GM23338 (cell line): ENCODE measurements around the gene SST. TPM values are rescaled to one million over a fixed set of nuclear protein-coding genes. Genes with fewer than 3 reads are reported as not detected.

ENCODE experiments used
- ATAC-seq: fragments of 200-7000 bp; cut with Tn5 transposase; 3 replicates; pipeline ENCODE4 v1.9.1; 2020
- DNase-seq: peaks from one replicate; pipeline ENCODE4 v3.0.0-alpha.2; 2015; ENCODE audit warnings: low spot score
- H2AFZ ChIP-seq: fragments of 200-600 bp; sonication (generic); 2 replicates; pipeline ENCODE4 v1.8.0; 2016; ENCODE audit warnings: antibody characterized with exemption, mild to moderate bottlenecking, moderate library complexity
- H3F3A ChIP-seq: fragments of 200-600 bp; sonication (generic); replicated peaks from 2 replicates; pipeline ENCODE4 v1.8.0; 2017; ENCODE audit warnings: antibody characterized with exemption, mixed run types, low read depth
- H3K27ac ChIP-seq: fragments of 200-600 bp; sonication (generic); 2 replicates; pipeline ENCODE4 v1.6.1; 2016; ENCODE audit warnings: low read depth
- H3K27me3 ChIP-seq: fragments of 200-600 bp; sonication (generic); 2 replicates; pipeline ENCODE4 v1.8.0; 2016; ENCODE audit warnings: mild to moderate bottlenecking, mixed run types, moderate library complexity; ENCODE audit not compliant: insufficient read depth
- H3K36me3 ChIP-seq: fragments of 200-600 bp; sonication (generic); 2 replicates; pipeline ENCODE4 v1.8.0; 2016; ENCODE audit warnings: mild to moderate bottlenecking; ENCODE audit not compliant: insufficient read depth
- H3K4me1 ChIP-seq: fragments of 200-600 bp; sonication (generic); 2 replicates; pipeline ENCODE4 v1.8.0; 2016; ENCODE audit warnings: mild to moderate bottlenecking, moderate library complexity; ENCODE audit not compliant: insufficient read depth
- H3K4me2 ChIP-seq: fragments of 200-600 bp; sonication (generic); 2 replicates; pipeline ENCODE4 v1.7.1; 2017; ENCODE audit warnings: mixed run types
- H3K4me3 ChIP-seq: fragments of 200-600 bp; sonication (generic); 2 replicates; pipeline ENCODE4 v1.6.1; 2016; ENCODE audit warnings: mixed run types
- H3K79me2 ChIP-seq: fragments of 200-600 bp; sonication (generic); replicated peaks from 2 replicates; pipeline ENCODE4 v1.8.0; 2017; ENCODE audit warnings: mild to moderate bottlenecking; ENCODE audit not compliant: insufficient read depth
- H3K9me2 ChIP-seq: fragments of 200-600 bp; sonication (generic); 2 replicates; pipeline ENCODE4 v1.8.0; 2017; ENCODE audit not compliant: insufficient read depth
- H4K20me1 ChIP-seq: fragments of 200-600 bp; sonication (generic); replicated peaks from 2 replicates; pipeline ENCODE4 v1.8.0; 2017; ENCODE audit warnings: mild to moderate bottlenecking; ENCODE audit not compliant: insufficient read depth
- H3K27ac Mint-ChIP-seq: 2 replicates; pipeline ENCODE4 v1.8.0; 2020; ENCODE audit warnings: inconsistent platforms, mild to moderate bottlenecking, moderate library complexity, mixed read lengths
- H3K27me3 Mint-ChIP-seq: 3 replicates; pipeline ENCODE4 v1.8.0; 2022; ENCODE audit warnings: low read depth, mild to moderate bottlenecking, moderate library complexity, mixed read lengths, inconsistent platforms; ENCODE audit not compliant: insufficient read depth, poor library complexity
- H3K36me3 Mint-ChIP-seq: 3 replicates; pipeline ENCODE4 v1.8.0; 2021; ENCODE audit warnings: low read depth, mild to moderate bottlenecking, inconsistent platforms, moderate library complexity, mixed read lengths
- H3K4me1 Mint-ChIP-seq: 3 replicates; pipeline ENCODE4 v1.8.0; 2020; ENCODE audit warnings: mild to moderate bottlenecking, inconsistent platforms, mixed read lengths
- H3K4me3 Mint-ChIP-seq: 3 replicates; pipeline ENCODE4 v1.8.0; 2021; ENCODE audit warnings: moderate library complexity, mild to moderate bottlenecking, inconsistent platforms, mixed read lengths
- H3K9me3 Mint-ChIP-seq: 3 replicates; pipeline ENCODE4 v1.8.0; 2020; ENCODE audit warnings: moderate library complexity, mild to moderate bottlenecking, inconsistent platforms, mixed read lengths
- EZH2 ChIP-seq: fragments of 200-600 bp; sonication (generic); IDR thresholded peaks from one replicate; pipeline ENCODE4 v1.8.0; 2017; ENCODE audit warnings: antibody characterized with exemption, mild to moderate bottlenecking, low read depth; ENCODE audit not compliant: unreplicated experiment
- EZH2phosphoT487 ChIP-seq: fragments of 200-600 bp; sonication (generic); IDR thresholded peaks from one replicate; pipeline ENCODE4 v1.8.1; 2018; ENCODE audit warnings: antibody characterized with exemption; ENCODE audit not compliant: unreplicated experiment
- NANOG ChIP-seq: IDR thresholded peaks from 2 replicates; pipeline ENCODE4 v1.6.1; 2016; ENCODE audit warnings: antibody characterized with exemption, borderline replicate concordance
- POLR2AphosphoS5 ChIP-seq: IDR thresholded peaks from 2 replicates; pipeline ENCODE4 v1.6.1; 2016; ENCODE audit warnings: antibody characterized with exemption, low read depth
- REST ChIP-seq: IDR thresholded peaks from one replicate; pipeline ENCODE4 v1.6.1; 2018; ENCODE audit warnings: antibody characterized with exemption; ENCODE audit not compliant: unreplicated experiment
- ZNF331 ChIP-seq: fragments of 250-450 bp; sonication (Bioruptor Pico); IDR thresholded peaks from 2 replicates; pipeline ENCODE4 v1.5.0; 2020; ENCODE audit warnings: low read depth, mild to moderate bottlenecking, moderate library complexity
- ZNF462 ChIP-seq: fragments of 250-450 bp; sonication (Bioruptor Pico); IDR thresholded peaks from 2 replicates; pipeline ENCODE4 v1.5.0; 2020; ENCODE audit warnings: mild to moderate bottlenecking, moderate library complexity
- polyA plus RNA-seq: library from polyadenylated mRNA; unstranded; fragments of >200 nt; fragmentation: Nextera tagmentation; extraction: Ambion mirVana; gene quantifications from 2 replicates; pipeline ENCODE4 v1.2.1, GENCODE V29; 2016
- total RNA-seq: library from RNA; depleted of rRNA; stranded (reverse); fragments of >200 nt; shearing (Covaris generic); gene quantifications from 2 replicates; pipeline ENCODE4 v1.2.3, GENCODE V29; 2014

The SST gene
- total and polyA plus RNA-seq, 2 experiments from 2014 or later, result 3.9 TPM; not detected in 1

GRCh38 chr3:187662848-187663409 lies 7.3 kb downstream of the SST start (continued):
- no peak for TF ChIP-seq ZNF462 (CRISPR knock-in tag)

GRCh38 chr3:187661267-187661666 lies 8.9 kb downstream of the SST start:
- Mint-ChIP-seq H3K27me3 (no peaks in the 10 kb centered on the region), H3K27ac (no peak overlapping the region), H3K9me3 (no peaks in the 10 kb centered on the region), H3K36me3 (no peaks in the 10 kb centered on the region), H3K4me1 (no peaks in the 10 kb centered on the region), H3K4me3 (no peak overlapping the region)
- H3K79me2 ChIP-seq, result no peaks in the 10 kb centered on the region
- no peaks in the 10 kb centered on the region for H3F3A ChIP-seq
- no peak overlapping the region for H3K27ac ChIP-seq
- H3K9me2 ChIP-seq, result peaks cover 4% of the 10 kb centered on the region; the same call in 1 of the 2 replicates
- no peaks in the 10 kb centered on the region for H3K4me1 ChIP-seq
- no peaks in the 10 kb centered on the region for H3K27me3 ChIP-seq
- DNase-seq (no peak), ATAC-seq (no peak)
- no peaks in the 10 kb centered on the region for H4K20me1 ChIP-seq
- no peak overlapping the region for H3K4me3 ChIP-seq
- no peak overlapping the region for H3K4me2 ChIP-seq
- H3K36me3 ChIP-seq, result no peaks in the 10 kb centered on the region
- H2AFZ ChIP-seq, result no peak overlapping the region
- TF ChIP-seq REST (no peak), ZNF331 (CRISPR knock-in tag) (no peak), NANOG (no peak), POLR2AphosphoS5 (no peak), EZH2 (no peak), EZH2phosphoT487 (no peak)
